GM21737 (cell line): ENCODE data around the gene MRPL30.
"Not testable (repeated sequence)": the region's sequence is repeated elsewhere in the genome, so short reads cannot be mapped to it uniquely, and the experiment has no call there.

Experiments used
- ATAC-seq: cut with Tn5 transposase; IDR thresholded peaks from one replicate; pipeline ENCODE4 v1.9.1; 2021; ENCODE audit warnings: mild to moderate bottlenecking, moderate library complexity; ENCODE audit not compliant: unreplicated experiment

MRPL30 gene

GRCh38 chr2:99183025-99183424, 2.0 kb downstream of the MRPL30 start:
- no peak for ATAC-seq

- no peak for ATAC-seq
Observed at GRCh38 chr2:99184811-99185210, 3.8 kb downstream of the MRPL30 start.

- ATAC-seq: no peak
Observed at GRCh38 chr2:99187011-99187410, 6.0 kb downstream of the MRPL30 start.

GRCh38 chr2:99188357-99188756, 7.4 kb downstream of the MRPL30 start:
- ATAC-seq: no peak

GRCh38 chr2:99190548-99190947, 9.6 kb downstream of the MRPL30 start:
- ATAC-seq: no peak

- not testable (repeated sequence) for ATAC-seq
Observed at GRCh38 chr2:99192364-99192763, 11.4 kb downstream of the MRPL30 start.

GRCh38 chr2:99198103-99198841, 17.3 kb downstream of the MRPL30 start:
- no peak for ATAC-seq

GRCh38 chr2:99200076-99200800, 19.3 kb downstream of the MRPL30 start:
- ATAC-seq: no peak

GRCh38 chr2:99201959-99202678, 21.1 kb downstream of the MRPL30 start:
- no peak for ATAC-seq

GRCh38 chr2:99205491-99205890, 24.5 kb downstream of the MRPL30 start:
- ATAC-seq: no peak

GRCh38 chr2:99216096-99216495, 35.1 kb downstream of the MRPL30 start:
- no peak for ATAC-seq

- ATAC-seq: no peak
Observed at GRCh38 chr2:99217929-99218501, 37.0 kb downstream of the MRPL30 start.

- ATAC-seq: not testable (repeated sequence)
Observed at GRCh38 chr2:99233177-99233576, 52.2 kb downstream of the MRPL30 start.

GRCh38 chr2:99238599-99238998, 57.6 kb downstream of the MRPL30 start:
- ATAC-seq: no peak

- ATAC-seq: no peak
Observed at GRCh38 chr2:99240431-99240830, 59.4 kb downstream of the MRPL30 start.

- ATAC-seq: no peak
Observed at GRCh38 chr2:99242151-99242550, 61.2 kb downstream of the MRPL30 start.
